GM12891 (cell line): ENCODE measurements around the gene C11orf65.
"Not testable (repeated sequence)": the region's sequence is repeated elsewhere in the genome, so short reads cannot be mapped to it uniquely, and the experiment has no call there.

Experiments
- DNase-seq: peaks from one replicate; pipeline ENCODE4 v3.0.0; 2011; ENCODE audit warnings: low spot score; ENCODE audit not compliant: insufficient read length
- FAIRE-seq: peaks from 2 replicates; lab custom pipeline; 2011; peaks lifted over from hg19 to GRCh38; lab: Jason Lieb, UNC
- PAX5 ChIP-seq: IDR thresholded peaks from 2 replicates; pipeline ENCODE4 v1.6.1; 2011; ENCODE audit warnings: low read length, moderate library complexity, mild to moderate bottlenecking; ENCODE audit not compliant: insufficient read depth, severe bottlenecking
- POLR2A ChIP-seq: IDR thresholded peaks from 2 replicates; pipeline ENCODE4 v1.6.1; 2011; ENCODE audit warnings: low read depth, low read length, control low read depth
- POLR2AphosphoS5 ChIP-seq: IDR thresholded peaks from 2 replicates; pipeline ENCODE4 v1.6.1; 2011; ENCODE audit warnings: low read depth, low read length, control low read depth
- POU2F2 ChIP-seq: IDR thresholded peaks from 2 replicates; pipeline ENCODE4 v1.6.1; 2011; ENCODE audit warnings: low read depth, mild to moderate bottlenecking, control low read depth, low read length, moderate library complexity
- SPI1 ChIP-seq: IDR thresholded peaks from 2 replicates; pipeline ENCODE4 v1.6.1; 2011; ENCODE audit warnings: low read depth, low read length, control low read depth
- TAF1 ChIP-seq: IDR thresholded peaks from 2 replicates; pipeline ENCODE4 v1.6.1; 2011; ENCODE audit warnings: low read depth, low read length, control low read depth

C11orf65 gene

DNA sequence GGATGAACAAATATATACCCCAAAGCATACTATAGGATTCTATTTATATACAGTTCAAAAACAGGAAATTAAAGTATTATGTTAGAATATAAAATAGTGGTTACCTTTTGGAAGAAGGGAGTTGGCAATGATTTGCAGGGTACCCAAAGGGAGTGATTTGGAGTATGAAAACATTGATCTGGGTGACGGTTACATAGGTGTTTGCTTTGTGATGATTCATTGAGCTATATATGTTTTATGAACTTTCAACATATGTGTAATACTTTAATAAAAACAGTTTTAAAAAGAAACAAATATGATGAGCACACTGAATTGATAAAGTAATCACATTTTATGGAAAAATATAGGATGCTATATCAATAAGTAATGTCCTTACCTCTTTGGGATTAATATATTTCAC, 36.0 kb downstream of the C11orf65 start:
- FAIRE-seq (no peak), DNase-seq (no peak)
- no peak for TF ChIP-seq POLR2AphosphoS5
- no peak for TF ChIP-seq TAF1
- no peak for TF ChIP-seq SPI1
- no peak for TF ChIP-seq POU2F2
- TF ChIP-seq PAX5: no peak
- no peak for TF ChIP-seq POLR2A

DNA sequence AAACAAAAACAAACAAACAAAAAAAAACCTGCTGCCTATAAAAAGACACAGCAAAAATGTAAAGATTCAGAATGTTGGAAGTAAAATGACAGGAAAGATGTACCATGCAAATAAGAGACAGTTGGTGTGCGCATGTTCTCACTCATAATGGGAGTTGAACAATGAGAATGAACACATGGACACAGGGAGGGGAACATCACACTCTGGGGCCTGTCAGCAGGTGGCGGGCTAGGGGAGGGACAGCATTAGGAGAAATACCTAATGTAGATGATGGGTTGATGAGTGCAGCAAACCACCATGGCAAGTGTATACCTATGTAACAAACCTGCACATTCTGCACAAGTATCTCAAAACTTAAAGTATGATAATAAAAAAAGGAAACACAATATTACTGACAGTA, 49.8 kb downstream of the C11orf65 start:
- not testable (repeated sequence) for FAIRE-seq, DNase-seq

DNA sequence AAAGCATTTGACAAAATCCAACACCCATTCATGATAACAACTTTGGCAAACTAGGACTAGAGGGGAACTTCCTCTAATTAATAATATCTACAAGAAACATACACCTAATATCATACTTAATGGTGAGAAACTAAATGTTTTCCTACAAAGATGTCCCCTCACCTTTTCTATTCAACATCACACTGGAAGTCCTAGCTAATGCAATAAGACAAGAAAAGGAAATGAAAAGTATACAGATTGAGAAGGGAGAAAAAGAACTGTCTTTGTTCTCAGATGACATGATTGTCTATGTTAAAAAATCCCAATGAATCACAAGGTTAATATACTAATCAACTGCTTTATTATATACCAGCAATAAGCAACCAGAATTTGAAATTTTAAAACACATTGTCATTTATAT, 52.4 kb downstream of the C11orf65 start:
- TF ChIP-seq POU2F2 (no peak), TAF1 (no peak), POLR2AphosphoS5 (no peak), PAX5 (no peak), POLR2A (no peak), SPI1 (no peak)
- DNase-seq (no peak), FAIRE-seq (no peak)

DNA sequence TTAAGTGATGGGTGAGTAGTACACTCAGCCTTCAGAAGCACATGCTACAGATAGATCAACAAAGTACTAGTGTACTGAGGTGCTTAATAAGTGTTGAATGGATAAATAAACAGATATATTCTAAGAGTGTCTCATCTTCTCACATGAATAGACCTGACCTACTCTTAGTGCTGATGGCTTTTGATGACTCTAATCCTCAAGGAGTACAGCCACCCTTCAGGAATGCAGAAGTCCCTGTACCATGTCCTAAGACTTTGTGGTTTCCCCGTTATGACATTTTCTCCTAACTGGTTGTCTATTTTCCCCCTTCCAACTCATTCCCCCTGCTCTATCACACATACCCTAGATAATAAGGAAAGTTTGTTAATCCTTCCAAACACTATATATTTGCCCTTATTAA, 61.6 kb downstream of the C11orf65 start:
- DNase-seq (no peak), FAIRE-seq (no peak)
- TF ChIP-seq POLR2A (no peak), POLR2AphosphoS5 (no peak), SPI1 (no peak), TAF1 (no peak), POU2F2 (no peak), PAX5 (no peak)

DNA sequence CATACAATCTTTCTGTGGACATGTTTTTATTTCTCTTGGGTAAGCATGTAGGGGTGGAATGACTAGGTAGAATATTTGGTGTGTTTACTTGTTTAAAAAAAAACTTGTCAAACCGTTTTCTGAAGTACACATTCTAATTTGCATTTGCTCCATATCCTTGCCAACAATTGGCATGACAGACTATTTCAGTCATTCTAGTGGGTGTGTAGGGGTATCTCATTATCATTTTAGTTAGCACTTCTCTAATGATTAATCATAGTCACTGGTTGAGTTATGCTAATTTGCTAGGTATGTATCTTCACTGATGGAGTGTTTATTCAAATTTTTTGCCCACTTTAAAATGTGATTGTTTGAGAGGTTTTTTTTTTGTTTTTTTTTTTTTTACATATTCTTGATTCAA, 64.3 kb downstream of the C11orf65 start:
- FAIRE-seq (no peak), DNase-seq (no peak)

DNA sequence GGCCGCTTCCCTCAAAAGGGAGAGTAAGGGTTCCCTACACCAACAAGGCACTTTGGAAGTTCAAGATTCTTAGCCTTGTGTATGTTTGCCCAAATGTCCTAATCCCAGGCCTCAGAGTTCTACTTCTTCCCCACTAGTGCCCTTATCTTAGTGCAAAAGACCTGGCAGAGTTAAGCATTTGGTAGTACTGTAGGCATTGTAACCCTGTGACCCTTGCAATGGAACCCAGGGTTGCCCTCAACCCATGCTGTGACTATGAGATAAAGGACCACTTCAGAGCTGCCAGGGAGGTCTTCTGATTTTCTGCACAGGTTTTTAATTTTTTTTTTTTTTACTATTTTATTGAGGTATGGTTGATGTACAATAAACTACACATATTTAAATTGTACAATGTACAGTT, 65.1 kb downstream of the C11orf65 start:
- no peak for TF ChIP-seq POU2F2
- TF ChIP-seq PAX5: no peak
- no peak for TF ChIP-seq SPI1
- TF ChIP-seq POLR2AphosphoS5: no peak
- no peak for TF ChIP-seq POLR2A
- TF ChIP-seq TAF1: no peak
- DNase-seq: no peak
- FAIRE-seq: no peak

More for the DNA sequence above, 64.3 kb downstream of the C11orf65 start:
- TF ChIP-seq SPI1 (no peak), TAF1 (no peak), POLR2A (no peak)

DNA sequence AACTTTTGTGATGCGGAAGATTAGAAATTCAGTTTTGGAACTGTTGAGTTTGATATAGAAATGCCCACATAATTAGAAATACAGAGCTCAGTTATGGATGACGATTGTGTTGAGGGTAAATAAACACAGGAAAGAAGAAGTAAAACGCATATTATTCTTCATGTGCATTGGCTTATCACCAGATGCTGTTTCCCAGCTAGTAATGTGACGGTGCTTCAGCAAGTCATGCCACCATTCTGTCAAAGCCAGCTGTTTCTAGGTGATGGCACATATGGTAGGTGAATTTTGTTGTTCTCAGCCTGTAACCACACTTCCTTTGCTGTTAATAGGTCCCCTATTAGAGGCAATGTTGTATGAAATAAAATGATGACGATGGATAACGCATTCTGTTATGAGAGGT, 68.9 kb downstream of the C11orf65 start:
- TF ChIP-seq POU2F2 (no peak), POLR2AphosphoS5 (no peak), TAF1 (no peak), PAX5 (no peak), SPI1 (no peak), POLR2A (no peak)
- DNase-seq (no peak), FAIRE-seq (no peak)

DNA sequence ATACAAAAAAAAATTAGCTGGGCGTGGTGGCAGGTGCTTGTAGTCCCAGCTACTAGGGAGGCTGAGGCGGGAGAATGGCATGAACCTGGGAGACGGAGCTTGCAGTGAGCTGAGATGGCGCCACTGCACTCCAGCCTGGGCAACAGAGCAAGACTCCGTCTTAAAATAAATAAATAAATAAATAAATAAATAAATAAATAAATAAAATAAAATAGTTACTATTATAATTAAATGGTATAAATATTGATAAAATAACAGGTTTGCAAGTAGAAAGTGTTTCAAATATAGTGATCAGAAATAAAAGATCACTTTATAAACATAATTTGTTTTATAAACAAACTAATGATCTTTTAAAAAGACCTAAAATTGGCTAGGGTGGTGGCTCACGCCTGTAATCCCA, 70.7 kb downstream of the C11orf65 start:
- not testable (repeated sequence) for DNase-seq, FAIRE-seq

DNA sequence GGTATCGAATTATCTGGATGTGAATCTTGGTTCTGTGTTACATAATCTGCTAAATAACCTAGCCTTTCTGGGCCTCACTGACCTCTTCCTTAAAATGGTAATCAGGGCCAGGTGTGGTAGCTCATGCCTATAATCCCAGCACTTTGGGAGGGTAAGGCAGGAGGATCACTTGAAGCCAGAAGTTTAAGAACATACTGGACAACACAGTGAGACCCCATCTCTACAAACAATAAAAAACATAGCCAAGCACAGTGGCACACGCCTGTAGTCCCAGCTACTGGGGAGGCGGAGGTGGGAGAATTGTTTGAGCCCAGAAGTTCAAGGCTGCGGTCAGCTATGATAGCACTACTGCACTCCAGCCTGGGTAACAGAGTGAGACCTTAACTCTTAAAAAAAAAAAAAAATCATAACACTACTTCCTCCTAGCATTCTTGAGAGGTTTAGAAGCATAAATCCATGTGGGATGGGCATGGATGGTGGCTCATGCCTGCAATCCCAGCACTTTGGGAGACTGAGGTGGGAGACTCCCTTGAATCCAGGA, 72.5 kb downstream of the C11orf65 start:
- no peak for DNase-seq
- FAIRE-seq: no peak
- no peak for TF ChIP-seq POLR2AphosphoS5
- no peak for TF ChIP-seq TAF1
- TF ChIP-seq SPI1: no peak
- no peak for TF ChIP-seq PAX5
- no peak for TF ChIP-seq POLR2A
- TF ChIP-seq POU2F2: no peak

DNA sequence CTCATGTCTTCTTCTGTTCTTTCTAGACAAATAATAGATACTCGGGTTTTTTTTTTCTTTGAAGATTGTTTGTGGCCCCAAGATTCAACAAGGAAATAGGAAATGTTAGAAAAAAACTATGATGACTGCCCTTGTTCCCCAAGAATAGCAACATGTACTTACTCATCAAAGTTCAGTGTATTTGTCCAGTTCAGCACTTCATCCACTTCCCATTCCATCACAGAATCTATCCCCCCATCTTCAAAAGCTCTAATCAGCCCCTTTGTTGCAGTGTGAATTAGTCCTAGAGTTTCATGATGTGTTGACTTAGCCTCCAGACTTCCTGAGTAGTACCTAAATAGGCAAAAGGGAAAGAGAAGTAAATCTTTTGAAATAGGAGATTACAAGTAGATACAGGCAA, 74.3 kb downstream of the C11orf65 start:
- TF ChIP-seq SPI1: no peak
- no peak for TF ChIP-seq POLR2AphosphoS5
- DNase-seq (no peak), FAIRE-seq (no peak)

DNA sequence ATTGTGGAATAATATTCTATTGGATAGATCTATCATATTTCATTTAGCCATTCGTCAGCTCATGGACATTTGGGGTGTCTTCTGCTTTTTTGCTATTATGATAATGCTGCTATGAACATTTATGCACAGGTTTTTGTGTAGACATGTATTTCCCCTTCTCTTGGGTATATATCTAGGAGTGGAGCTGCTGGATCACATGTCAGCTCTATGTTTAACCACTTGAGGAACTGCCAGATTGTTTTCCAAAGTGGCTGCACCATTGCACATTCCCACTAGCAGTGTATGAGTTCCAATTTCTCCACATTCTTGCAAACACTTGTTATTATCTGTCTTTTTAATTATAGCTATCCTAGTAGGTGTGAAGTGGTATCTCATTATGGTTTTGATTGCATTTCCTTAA, 75.0 kb downstream of the C11orf65 start:
- FAIRE-seq: no peak
- TF ChIP-seq TAF1 (no peak), POU2F2 (no peak), POLR2AphosphoS5 (no peak), SPI1 (no peak), PAX5 (no peak), POLR2A (no peak)
- DNase-seq: no peak

DNA sequence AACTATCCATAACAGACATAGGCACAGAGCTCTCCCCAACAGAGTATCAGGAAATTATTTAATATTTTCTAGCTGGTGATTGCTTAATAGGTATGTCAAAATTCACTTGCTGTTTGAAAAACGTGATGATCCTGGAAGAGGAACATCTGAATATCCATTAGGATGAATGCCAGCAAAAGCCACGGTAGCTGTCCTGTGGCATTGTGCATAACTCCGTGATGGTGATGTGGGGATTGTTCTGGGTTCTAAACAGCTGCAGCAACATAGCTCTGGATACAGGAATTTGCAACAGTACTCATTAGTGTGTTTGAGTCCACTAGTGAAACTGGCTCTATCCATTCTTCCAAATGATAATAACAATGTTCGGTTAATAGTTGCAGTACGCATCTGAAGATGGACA, 78.8 kb downstream of the C11orf65 start:
- FAIRE-seq (no peak), DNase-seq (no peak)
- TF ChIP-seq POLR2AphosphoS5: no peak
- no peak for TF ChIP-seq TAF1
- TF ChIP-seq POU2F2: no peak
- TF ChIP-seq POLR2A: no peak
- no peak for TF ChIP-seq SPI1
- no peak for TF ChIP-seq PAX5

DNA sequence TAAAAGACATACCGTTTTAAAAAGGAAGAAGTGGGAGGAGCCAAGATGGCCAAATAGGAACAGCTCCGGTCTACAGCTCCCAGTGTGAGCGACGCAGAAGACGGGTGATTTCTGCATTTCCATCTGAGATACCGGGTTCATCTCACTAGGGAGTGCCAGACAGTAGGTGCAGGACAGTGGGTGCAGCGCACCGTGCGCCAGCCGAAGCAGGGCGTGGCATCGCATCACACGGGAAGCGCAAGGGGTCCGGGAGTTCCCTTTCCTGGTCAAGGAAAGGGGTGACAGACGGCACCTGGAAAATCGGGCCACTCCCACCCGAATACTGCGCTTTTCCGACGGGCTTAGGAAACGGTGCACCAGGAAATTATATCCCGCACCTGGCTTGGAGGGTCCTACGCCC, 93.8 kb downstream of the C11orf65 start:
- DNase-seq, FAIRE-seq: not testable (repeated sequence)
